NCI-H128 (cell line): ENCODE measurements around the gene FNTB.

Source experiments
- DNase-seq: peaks from one replicate; lab custom pipeline; 2025; ENCODE audit not compliant: unreplicated experiment; lab: John Stamatoyannopoulos, UW

FNTB gene

GRCh38 chr14:65110525-65110924, 123.8 kb downstream of the FNTB start:
- DNase-seq = no peak
